Fibroblast of lung (primary cell): ENCODE measurements around the gene MYBPC1. TPM values are rescaled to one million over a fixed set of nuclear protein-coding genes. Genes with fewer than 3 reads are reported as not detected.
"Not testable (repeated sequence)": the region's sequence is repeated elsewhere in the genome, so short reads cannot be mapped to it uniquely, and the experiment has no call there.

Experiments
- DNase-seq, 2 donors: peaks; one replicate each; pipeline versions ENCODE4 v3.0.0 to v3.0.0-alpha.2; 2010; ENCODE audit warnings: low read depth in 2 of 2
- H2AFZ ChIP-seq: 2 replicates; pipeline ENCODE4 v1.5.1; 2012; ENCODE audit warnings: low read length, control low read depth, inconsistent platforms
- H3K27ac ChIP-seq: 2 replicates; pipeline ENCODE4 v1.5.1; 2011; ENCODE audit warnings: low read length, control low read depth; ENCODE audit not compliant: insufficient read depth
- H3K27me3 ChIP-seq: 2 replicates; pipeline ENCODE4 v1.5.1; 2011; ENCODE audit warnings: mild to moderate bottlenecking, low read length; ENCODE audit not compliant: control insufficient read depth, insufficient read depth
- H3K36me3 ChIP-seq: 2 replicates; pipeline ENCODE4 v1.5.1; 2011; ENCODE audit warnings: low read length; ENCODE audit not compliant: control insufficient read depth, insufficient read depth
- H3K4me1 ChIP-seq: 2 replicates; pipeline ENCODE4 v1.5.1; 2011; ENCODE audit warnings: low read length; ENCODE audit not compliant: control insufficient read depth, insufficient read depth; ENCODE audit errors: extremely low read depth
- H3K4me2 ChIP-seq: 2 replicates; pipeline ENCODE4 v1.5.1; 2011; ENCODE audit warnings: low read length, control low read depth; ENCODE audit not compliant: insufficient read depth; ENCODE audit errors: extremely low read depth
- H3K4me3 ChIP-seq, 4 experiments: fragments of 200-600 bp in 1 of 4; sonication (generic) in 1 of 4; replicated peaks in 1 of 4; 2 replicates each; pipeline ENCODE4 v1.5.1; 2011 to 2016; ENCODE audit warnings: low read length in 4 of 4, low read depth in 3 of 4, mild to moderate bottlenecking in 3 of 4, control low read depth in 2 of 4, inconsistent platforms in 1 of 4, mixed read lengths in 1 of 4; ENCODE audit not compliant: insufficient read depth in 1 of 4; ENCODE audit errors: control extremely low read depth in 1 of 4
- H3K79me2 ChIP-seq: 2 replicates; pipeline ENCODE4 v1.5.1; 2012; ENCODE audit warnings: mild to moderate bottlenecking, low read length, inconsistent platforms; ENCODE audit not compliant: control insufficient read depth, insufficient read depth
- H3K9ac ChIP-seq: 2 replicates; pipeline ENCODE4 v1.5.1; 2011; ENCODE audit warnings: mild to moderate bottlenecking, low read length, control low read depth; ENCODE audit not compliant: insufficient read depth
- H3K9me3 ChIP-seq: 2 replicates; pipeline ENCODE4 v1.5.1; 2012; ENCODE audit warnings: low read depth, low read length; ENCODE audit not compliant: control insufficient read depth, insufficient read depth
- H4K20me1 ChIP-seq: 2 replicates; pipeline ENCODE4 v1.5.1; 2011; ENCODE audit warnings: low read length; ENCODE audit not compliant: control insufficient read depth, insufficient read depth; ENCODE audit errors: extremely low read depth
- EZH2 ChIP-seq: IDR thresholded peaks from 2 replicates; pipeline ENCODE4 v1.5.1; 2012; ENCODE audit warnings: low read length, control low read depth, mild to moderate bottlenecking; ENCODE audit errors: missing control alignments
- polyA plus RNA-seq, 2 donors: library from polyadenylated mRNA; depleted of rRNA in 1 of 2; stranded (reverse) in 1 of 2; unstranded in 1 of 2; fragments of >200 nt; gene quantifications; 2 replicates each; pipeline ENCODE4 v1.2.1, GENCODE V29; 2011 to 2012; ENCODE audit warnings: missing spikeins in 1 of 2
- total RNA-seq: library from RNA; depleted of rRNA; stranded (reverse); fragments of >200 nt; gene quantifications from 2 replicates; pipeline ENCODE4 v1.2.1, GENCODE V29; 2014
- TF ChIP-seq, protein P1 (sequence below), 2 donors: IDR thresholded peaks in 1 of 2; conservative IDR thresholded peaks in 1 of 2; 1 replicate in 1 of 2; 2 replicates in 1 of 2; pipeline ENCODE4 v1.5.1; 2011 to 2012; ENCODE audit warnings: low read length in 2 of 2, control low read depth in 1 of 2, inconsistent platforms in 1 of 2, low read depth in 1 of 2, mild to moderate bottlenecking in 1 of 2

MYBPC1 gene
- total and polyA plus RNA-seq, 2 donors (not counting 1 experiment from before 2014, with no cell fraction given), result not detected

DNA sequence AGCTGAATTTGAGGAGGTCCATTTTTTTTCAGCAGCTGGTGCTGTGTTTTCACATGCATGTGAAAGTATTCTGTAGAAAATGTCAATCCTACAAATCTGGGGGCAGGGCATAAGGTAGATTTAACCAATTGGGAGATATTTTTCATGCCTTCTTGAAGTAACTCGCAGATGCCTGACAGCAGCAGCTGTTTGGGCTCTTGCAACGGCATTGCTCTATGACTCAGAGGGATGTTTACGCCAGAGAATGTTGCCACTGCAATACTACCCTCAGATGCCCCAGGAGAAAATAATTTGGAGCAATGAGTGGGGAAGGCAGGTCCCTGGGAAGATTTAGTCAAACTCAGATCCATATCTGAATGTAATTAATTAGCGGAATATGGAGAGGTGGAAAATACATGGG is 42.5 kb upstream of the MYBPC1 start:
- TF ChIP-seq EZH2, result no peak
- TF ChIP-seq, protein P1, sequence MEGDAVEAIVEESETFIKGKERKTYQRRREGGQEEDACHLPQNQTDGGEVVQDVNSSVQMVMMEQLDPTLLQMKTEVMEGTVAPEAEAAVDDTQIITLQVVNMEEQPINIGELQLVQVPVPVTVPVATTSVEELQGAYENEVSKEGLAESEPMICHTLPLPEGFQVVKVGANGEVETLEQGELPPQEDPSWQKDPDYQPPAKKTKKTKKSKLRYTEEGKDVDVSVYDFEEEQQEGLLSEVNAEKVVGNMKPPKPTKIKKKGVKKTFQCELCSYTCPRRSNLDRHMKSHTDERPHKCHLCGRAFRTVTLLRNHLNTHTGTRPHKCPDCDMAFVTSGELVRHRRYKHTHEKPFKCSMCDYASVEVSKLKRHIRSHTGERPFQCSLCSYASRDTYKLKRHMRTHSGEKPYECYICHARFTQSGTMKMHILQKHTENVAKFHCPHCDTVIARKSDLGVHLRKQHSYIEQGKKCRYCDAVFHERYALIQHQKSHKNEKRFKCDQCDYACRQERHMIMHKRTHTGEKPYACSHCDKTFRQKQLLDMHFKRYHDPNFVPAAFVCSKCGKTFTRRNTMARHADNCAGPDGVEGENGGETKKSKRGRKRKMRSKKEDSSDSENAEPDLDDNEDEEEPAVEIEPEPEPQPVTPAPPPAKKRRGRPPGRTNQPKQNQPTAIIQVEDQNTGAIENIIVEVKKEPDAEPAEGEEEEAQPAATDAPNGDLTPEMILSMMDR (conservative IDR thresholded peaks at IDR 0.05 in 1 of 2, IDR thresholded peaks at IDR 0.05 in 1 of 2; ENCODE audit: low read depth in 1 of 2, low read length in 2 of 2), result no peak
- Histone ChIP-seq H3K9ac (no peak overlapping the region), H3K27ac (no peak overlapping the region)

GRCh38 chr12:101557094-101557493 is 37.7 kb upstream of the MYBPC1 start:
- no peaks in the 10 kb centered on the region for H3K36me3 ChIP-seq
- no peak overlapping the region for H3K9ac ChIP-seq
- no peaks in the 10 kb centered on the region for H3K9me3 ChIP-seq
- no peak overlapping the region for H2AFZ ChIP-seq
- H4K20me1 ChIP-seq, result no peaks in the 10 kb centered on the region
- H3K4me1 ChIP-seq, result no peaks in the 10 kb centered on the region
- TF ChIP-seq EZH2, result no peak
- TF ChIP-seq, protein P1 (conservative IDR thresholded peaks at IDR 0.05 in 1 of 2, IDR thresholded peaks at IDR 0.05 in 1 of 2; ENCODE audit: low read depth in 1 of 2, low read length in 2 of 2), result no peak
- no peak overlapping the region for H3K4me3 ChIP-seq
- no peaks in the 10 kb centered on the region for H3K27me3 ChIP-seq
- no peak overlapping the region for H3K4me2 ChIP-seq
- DNase-seq, result peak in 1 of 2 donors; percentile 14
- no peak overlapping the region for H3K27ac ChIP-seq
- H3K79me2 ChIP-seq, result no peaks in the 10 kb centered on the region

More for the DNA sequence above, 42.5 kb upstream of the MYBPC1 start:
- Histone ChIP-seq H3K27me3 (no peaks in the 10 kb centered on the region), H3K4me1 (no peaks in the 10 kb centered on the region), H3K9me3 (no peaks in the 10 kb centered on the region), H3K4me2 (no peak overlapping the region), H3K4me3 (no peak overlapping the region), H2AFZ (no peak overlapping the region), H3K36me3 (no peaks in the 10 kb centered on the region), H3K79me2 (no peaks in the 10 kb centered on the region), H4K20me1 (no peaks in the 10 kb centered on the region)
- peak in 1 of 2 donors; percentile 96 for DNase-seq

DNA sequence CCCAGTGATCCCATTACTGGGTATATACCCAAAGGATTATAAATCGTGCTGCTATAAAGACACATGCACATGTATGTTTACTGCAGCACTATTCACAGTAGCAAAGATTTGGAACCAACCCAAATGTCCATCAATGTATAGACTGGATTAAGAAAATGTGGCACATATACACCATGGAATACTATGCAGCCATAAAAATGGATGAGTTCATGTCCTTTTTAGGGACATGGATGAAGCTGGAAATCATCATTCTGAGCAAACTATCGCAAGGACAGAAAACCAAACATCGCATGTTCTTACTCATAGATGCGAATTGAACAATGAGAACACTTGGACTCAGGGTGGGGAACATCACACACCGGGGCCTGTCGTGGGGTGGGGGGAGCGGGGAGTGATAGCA is 36.0 kb upstream of the MYBPC1 start:
- not testable (repeated sequence) for H3K27me3 ChIP-seq, H3K4me2 ChIP-seq, H3K27ac ChIP-seq, H3K79me2 ChIP-seq, H2AFZ ChIP-seq, H3K4me3 ChIP-seq, H4K20me1 ChIP-seq, H3K4me1 ChIP-seq, DNase-seq, H3K9ac ChIP-seq, H3K9me3 ChIP-seq, H3K36me3 ChIP-seq
